M059J (cell line): Measurements from ENCODE around the gene SLC26A9. TPM values are rescaled to one million over a fixed set of nuclear protein-coding genes. Genes with fewer than 3 reads are reported as not detected.

ENCODE experiments used
- DNase-seq: peaks from one replicate; pipeline ENCODE4 v3.0.0-alpha.2; 2012; ENCODE audit warnings: low read depth
- total RNA-seq: library from RNA; depleted of rRNA; stranded (reverse); fragments of >200 nt; shearing (Covaris generic); gene quantifications from 2 replicates; pipeline ENCODE4 v1.2.3, GENCODE V29; 2014; rRNA removed

The SLC26A9 gene
- total RNA-seq: 0.07 TPM in 1 of 2 replicates, not detected in the other

- DNase-seq: no peak
These were observed at the start of gene SLC26A9 for GRCh38 chr1:205943245-205943644. Gene SLC26A9, minus strand, starts transcription at chr1:205943456. Its CDS starts 7,636 bp downstream, at chr1:205935820.

GRCh38 chr1:205992218-205992882 is 49.1 kb upstream of the SLC26A9 start:
- DNase-seq: no peak

- DNase-seq: no peak
These were observed 48.0 kb upstream of the SLC26A9 start for GRCh38 chr1:205991237-205991636.

- DNase-seq: no peak
These were observed 47.0 kb upstream of the SLC26A9 start for GRCh38 chr1:205990226-205990625.

GRCh38 chr1:205989786-205990185 is 46.5 kb upstream of the SLC26A9 start:
- DNase-seq: no peak

GRCh38 chr1:205988585-205988995 is 45.3 kb upstream of the SLC26A9 start:
- DNase-seq: no peak

- DNase-seq: no peak
These were observed 43.6 kb upstream of the SLC26A9 start for GRCh38 chr1:205986861-205987260.

GRCh38 chr1:205986292-205986691 is 43.0 kb upstream of the SLC26A9 start:
- DNase-seq: no peak

- no peak for DNase-seq
These were observed 42.2 kb upstream of the SLC26A9 start for GRCh38 chr1:205985330-205986005.

GRCh38 chr1:205983925-205984725 is 40.9 kb upstream of the SLC26A9 start:
- peak; percentile 58 for DNase-seq

- DNase-seq: no peak
These were observed 38.0 kb upstream of the SLC26A9 start for GRCh38 chr1:205981257-205981656.

- no peak for DNase-seq
These were observed 37.1 kb upstream of the SLC26A9 start for GRCh38 chr1:205980237-205980870.

GRCh38 chr1:205979301-205979700 is 36.0 kb upstream of the SLC26A9 start:
- DNase-seq: no peak

- no peak for DNase-seq
These were observed 35.4 kb upstream of the SLC26A9 start for GRCh38 chr1:205978676-205979075.

GRCh38 chr1:205977402-205978014 is 34.3 kb upstream of the SLC26A9 start:
- peak; percentile 78 for DNase-seq

GRCh38 chr1:205976708-205977401 is 33.6 kb upstream of the SLC26A9 start:
- DNase-seq: peak; percentile 75

GRCh38 chr1:205976036-205976435 is 32.8 kb upstream of the SLC26A9 start:
- DNase-seq: no peak

- DNase-seq: peak; percentile 53
These were observed 32.2 kb upstream of the SLC26A9 start for GRCh38 chr1:205975387-205975998.

GRCh38 chr1:205974712-205975111 is 31.5 kb upstream of the SLC26A9 start:
- DNase-seq: no peak
